Measurements from ENCODE around the gene DRAM1.

DRAM1 gene

DNA sequence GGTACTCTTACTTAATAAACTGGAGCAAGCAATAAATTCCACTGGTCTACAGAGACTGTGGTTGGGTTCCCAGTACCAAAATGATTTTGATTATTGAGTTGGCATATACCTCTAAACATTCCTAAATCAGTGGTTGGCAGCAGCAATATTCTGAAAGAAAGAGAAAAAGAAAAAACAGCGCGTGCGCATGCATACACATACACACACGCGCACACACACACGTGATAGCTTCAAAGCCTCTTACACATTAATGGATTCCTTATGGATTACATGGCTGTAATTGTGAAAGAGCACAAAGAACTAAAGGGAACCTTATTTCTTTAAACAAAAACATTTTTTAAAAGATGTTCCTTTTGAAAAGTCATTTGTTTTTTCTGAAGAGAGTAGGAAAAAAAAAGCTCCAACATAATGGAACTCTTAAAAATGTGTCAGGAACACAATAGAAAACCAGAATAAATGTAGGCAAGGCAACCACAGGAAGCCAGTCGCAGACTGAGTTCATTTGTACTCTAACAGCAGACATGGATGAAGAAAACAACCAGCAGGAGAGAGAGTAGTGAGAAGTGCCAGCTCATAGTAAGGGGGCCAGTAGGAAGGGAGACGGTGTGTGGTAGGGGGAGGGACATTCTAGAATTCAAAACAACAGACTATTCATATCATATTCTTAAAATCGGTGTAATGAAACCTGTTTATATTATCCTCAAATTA, 80.0 kb downstream of the DRAM1 start:
- TF ChIP-seq, protein P1, sequence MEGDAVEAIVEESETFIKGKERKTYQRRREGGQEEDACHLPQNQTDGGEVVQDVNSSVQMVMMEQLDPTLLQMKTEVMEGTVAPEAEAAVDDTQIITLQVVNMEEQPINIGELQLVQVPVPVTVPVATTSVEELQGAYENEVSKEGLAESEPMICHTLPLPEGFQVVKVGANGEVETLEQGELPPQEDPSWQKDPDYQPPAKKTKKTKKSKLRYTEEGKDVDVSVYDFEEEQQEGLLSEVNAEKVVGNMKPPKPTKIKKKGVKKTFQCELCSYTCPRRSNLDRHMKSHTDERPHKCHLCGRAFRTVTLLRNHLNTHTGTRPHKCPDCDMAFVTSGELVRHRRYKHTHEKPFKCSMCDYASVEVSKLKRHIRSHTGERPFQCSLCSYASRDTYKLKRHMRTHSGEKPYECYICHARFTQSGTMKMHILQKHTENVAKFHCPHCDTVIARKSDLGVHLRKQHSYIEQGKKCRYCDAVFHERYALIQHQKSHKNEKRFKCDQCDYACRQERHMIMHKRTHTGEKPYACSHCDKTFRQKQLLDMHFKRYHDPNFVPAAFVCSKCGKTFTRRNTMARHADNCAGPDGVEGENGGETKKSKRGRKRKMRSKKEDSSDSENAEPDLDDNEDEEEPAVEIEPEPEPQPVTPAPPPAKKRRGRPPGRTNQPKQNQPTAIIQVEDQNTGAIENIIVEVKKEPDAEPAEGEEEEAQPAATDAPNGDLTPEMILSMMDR (IDR thresholded peaks at IDR 0.05; ENCODE audit: low read depth, low read length): no peak
- peak; percentile 76 for DNase-seq (ENCODE audit: extremely low read depth, low read depth)

DNA sequence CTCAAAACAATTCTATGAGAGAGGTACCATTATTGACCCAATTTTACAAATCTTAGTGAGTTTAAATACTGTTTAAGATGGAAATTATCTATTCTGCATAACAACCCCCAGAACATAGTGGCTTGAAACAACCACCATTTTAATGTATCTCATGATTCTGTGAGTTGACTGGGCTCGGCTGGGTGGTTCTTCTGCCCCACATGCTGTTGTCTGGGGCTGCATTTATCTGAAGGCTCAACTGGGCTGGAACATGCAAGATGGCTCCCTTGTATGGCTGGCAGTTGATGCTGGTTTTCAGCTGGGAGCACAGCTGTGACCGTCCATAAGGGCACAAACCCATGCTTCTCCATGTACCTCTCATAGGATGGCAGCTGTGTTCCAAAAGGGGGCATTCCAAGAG, 82.2 kb downstream of the DRAM1 start:
- TF ChIP-seq, protein P1 (IDR thresholded peaks at IDR 0.05; ENCODE audit: low read depth, low read length): no peak
- DNase-seq (ENCODE audit: extremely low read depth, low read depth): no peak

DNA sequence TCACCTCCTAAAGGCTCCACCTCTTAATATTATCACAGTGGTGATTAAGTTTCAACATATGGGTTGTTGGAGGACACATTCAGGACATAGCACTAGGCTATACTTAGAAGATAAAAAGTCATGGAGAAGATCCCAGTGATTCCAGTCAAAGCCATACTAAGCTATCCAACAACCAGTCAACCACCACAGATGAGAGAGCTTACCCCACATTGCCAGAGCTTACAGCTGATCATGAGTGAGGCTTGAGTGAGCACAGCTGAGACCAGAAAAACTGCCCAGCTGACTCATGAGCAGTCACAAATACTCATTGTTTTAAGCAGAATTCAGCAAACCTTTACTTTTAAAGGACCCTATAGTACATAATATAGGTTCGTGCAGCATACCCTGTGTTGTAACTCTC, 85.1 kb downstream of the DRAM1 start:
- TF ChIP-seq, protein P1 (IDR thresholded peaks at IDR 0.05; ENCODE audit: low read depth, low read length): no peak
- no peak for DNase-seq (ENCODE audit: extremely low read depth, low read depth)

DNA sequence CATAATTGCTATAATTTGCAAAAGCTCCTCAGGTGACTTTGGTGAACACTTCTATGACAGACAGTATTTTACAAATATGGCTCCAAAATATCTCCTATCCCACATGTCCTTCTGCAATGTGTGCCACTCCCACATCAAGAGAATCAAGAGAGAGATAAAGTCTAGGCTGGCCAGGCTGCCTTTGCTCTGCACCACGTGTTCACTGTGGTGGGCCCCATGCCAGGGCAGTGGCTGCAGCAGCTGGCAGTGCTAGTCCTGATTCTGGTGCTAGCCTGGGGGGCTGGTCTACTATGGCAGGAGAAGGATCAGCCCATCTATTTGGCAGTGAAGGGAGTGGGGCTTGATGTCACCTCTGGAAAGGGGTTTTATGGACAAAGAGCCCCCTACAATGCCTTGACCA, 86.3 kb downstream of the DRAM1 start:
- TF ChIP-seq, protein P1 (IDR thresholded peaks at IDR 0.05; ENCODE audit: low read depth, low read length): no peak
- no peak for DNase-seq (ENCODE audit: extremely low read depth, low read depth)

DNA sequence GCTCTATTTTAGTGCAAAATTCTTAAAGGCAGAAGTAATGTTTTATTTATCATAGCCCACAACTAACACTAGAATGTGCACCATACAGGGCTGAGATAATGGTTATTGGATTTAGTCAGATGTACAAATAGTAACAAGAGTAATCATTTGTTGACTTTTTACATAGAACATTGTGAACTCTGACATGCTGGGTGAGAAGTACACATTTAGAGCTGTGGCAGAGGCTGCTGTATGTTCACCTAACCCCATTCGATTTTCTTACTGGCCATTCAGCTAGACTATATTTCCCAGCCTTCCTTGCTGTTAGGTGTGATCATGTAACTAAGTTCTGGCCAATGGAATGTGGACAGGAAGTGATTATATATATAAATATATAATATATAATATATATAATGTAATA, 89.1 kb downstream of the DRAM1 start:
- TF ChIP-seq, protein P1 (IDR thresholded peaks at IDR 0.05; ENCODE audit: low read depth, low read length): no peak
- DNase-seq (ENCODE audit: extremely low read depth, low read depth): no peak

DNA sequence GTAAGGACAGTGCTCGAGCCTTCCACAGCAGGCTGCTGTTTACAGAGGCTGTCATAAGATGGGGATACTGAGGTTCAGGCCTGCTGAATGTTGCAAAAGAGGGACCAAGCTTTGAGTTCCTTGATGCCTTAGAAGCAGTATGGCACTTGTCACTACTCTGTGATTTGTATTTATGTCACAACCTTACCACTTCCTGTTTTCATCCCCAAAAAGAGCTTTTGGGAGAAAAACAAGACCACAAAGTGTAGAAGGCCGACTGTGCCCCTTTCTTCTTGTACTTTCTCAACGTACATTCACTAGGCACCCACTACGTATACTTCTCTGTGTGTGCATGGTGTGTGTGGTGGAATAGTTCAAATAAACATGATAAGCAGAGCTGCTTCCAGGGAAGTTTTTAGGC, 90.1 kb downstream of the DRAM1 start:
- TF ChIP-seq, protein P1 (IDR thresholded peaks at IDR 0.05; ENCODE audit: low read depth, low read length): no peak
- DNase-seq (ENCODE audit: extremely low read depth, low read depth): no peak

DNA sequence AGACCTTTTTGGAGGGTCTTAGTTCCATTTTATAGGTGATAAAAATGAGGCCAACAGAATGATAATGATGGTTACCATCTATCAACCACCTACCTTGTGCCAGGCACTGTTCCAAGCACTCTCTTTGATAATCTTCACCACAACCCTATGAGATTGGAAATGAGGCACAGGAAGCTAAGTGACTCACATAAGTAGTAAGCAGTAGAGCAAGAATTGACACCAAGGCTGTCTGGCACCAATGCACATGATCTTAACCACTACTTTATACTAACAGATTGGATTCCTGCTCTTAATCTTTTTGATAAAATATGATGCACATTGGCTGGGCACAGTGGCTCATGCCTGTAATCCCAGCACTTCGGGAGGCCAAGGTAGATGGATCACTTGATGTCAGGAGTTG, 91.4 kb downstream of the DRAM1 start:
- TF ChIP-seq, protein P1 (IDR thresholded peaks at IDR 0.05; ENCODE audit: low read depth, low read length): no peak

More for the DNA sequence above, 91.4 kb downstream of the DRAM1 start:
- no peak for DNase-seq (ENCODE audit: extremely low read depth, low read depth)

Measured in AG09319 (cell line).